Keratinocyte (primary cell): Measurements from ENCODE around the gene DSCAML1. TPM values are rescaled to one million over a fixed set of nuclear protein-coding genes. Genes with fewer than 3 reads are reported as not detected.

Experiments
- DNase-seq: peaks from one replicate; pipeline ENCODE4 v3.0.0-alpha.2; 2011; ENCODE audit warnings: low read depth, missing footprints, low spot score
- FAIRE-seq: peaks from 2 replicates; lab custom pipeline; 2011; peaks lifted over from hg19 to GRCh38; lab: Jason Lieb, UNC
- H2AFZ ChIP-seq: 2 replicates; pipeline ENCODE4 v1.6.0; 2012; ENCODE audit warnings: low read length, control low read depth, inconsistent platforms; ENCODE audit not compliant: control insufficient read depth
- H3K27ac ChIP-seq: 2 replicates; pipeline ENCODE4 v1.5.1; 2011; ENCODE audit warnings: low read length; ENCODE audit not compliant: control insufficient read depth, insufficient read depth
- H3K27me3 ChIP-seq: 3 replicates; pipeline ENCODE4 v1.6.0; 2011; ENCODE audit warnings: low read length; ENCODE audit not compliant: control insufficient read depth, insufficient read depth; ENCODE audit errors: extremely low read depth
- H3K36me3 ChIP-seq, 2 experiments: 2 replicates in 1 of 2; 3 replicates in 1 of 2; pipeline ENCODE4 v1.5.1; 2011; ENCODE audit warnings: low read length in 2 of 2, mild to moderate bottlenecking in 1 of 2; ENCODE audit not compliant: control insufficient read depth in 2 of 2, insufficient read depth in 2 of 2; ENCODE audit errors: extremely low read depth in 1 of 2
- H3K4me1 ChIP-seq: 3 replicates; pipeline ENCODE4 v1.5.1; 2011; ENCODE audit warnings: low read length; ENCODE audit not compliant: control insufficient read depth, insufficient read depth; ENCODE audit errors: extremely low read depth
- H3K4me2 ChIP-seq: 3 replicates; pipeline ENCODE4 v1.6.0; 2011; ENCODE audit warnings: low read depth, low read length; ENCODE audit not compliant: control insufficient read depth, insufficient read depth; ENCODE audit errors: extremely low read depth
- H3K4me3 ChIP-seq, 3 experiments: fragments of 200-600 bp in 1 of 3; sonication (generic) in 1 of 3; 2 replicates in 2 of 3; 3 replicates in 1 of 3; pipeline ENCODE4 v1.5.1; 2011 to 2016; ENCODE audit warnings: low read length in 3 of 3, mild to moderate bottlenecking in 3 of 3, control low read depth in 2 of 3, inconsistent platforms in 1 of 3, low read depth in 1 of 3, mixed read lengths in 1 of 3, mixed run types in 1 of 3, moderate library complexity in 1 of 3; ENCODE audit not compliant: control insufficient read depth in 2 of 3, insufficient read depth in 2 of 3; ENCODE audit errors: extremely low read depth in 1 of 3
- H3K79me2 ChIP-seq: 2 replicates; pipeline ENCODE4 v1.6.0; 2012; ENCODE audit warnings: low read length; ENCODE audit not compliant: control insufficient read depth, insufficient read depth
- H3K9ac ChIP-seq: 3 replicates; pipeline ENCODE4 v1.6.0; 2011; ENCODE audit warnings: low read length; ENCODE audit not compliant: control insufficient read depth, insufficient read depth; ENCODE audit errors: extremely low read depth
- H3K9me1 ChIP-seq: 3 replicates; pipeline ENCODE4 v1.6.0; 2011; ENCODE audit warnings: low read length; ENCODE audit not compliant: control insufficient read depth, insufficient read depth; ENCODE audit errors: extremely low read depth
- H3K9me3 ChIP-seq: 2 replicates; pipeline ENCODE4 v1.5.1; 2012; ENCODE audit warnings: low read depth, low read length; ENCODE audit not compliant: control insufficient read depth
- H4K20me1 ChIP-seq: 3 replicates; pipeline ENCODE4 v1.6.0; 2011; ENCODE audit warnings: low read length; ENCODE audit not compliant: control insufficient read depth, insufficient read depth; ENCODE audit errors: extremely low read depth
- CTCF ChIP-seq, 3 experiments: IDR thresholded peaks in 1 of 3; conservative IDR thresholded peaks in 1 of 3; optimal IDR thresholded peaks in 1 of 3; 2 replicates in 2 of 3; 3 replicates in 1 of 3; pipeline versions ENCODE3 to v1.5.1; 2011; ENCODE audit warnings: low read length in 3 of 3, mild to moderate bottlenecking in 3 of 3, moderate library complexity in 2 of 3, control low read depth in 1 of 3, inconsistent platforms in 1 of 3; ENCODE audit not compliant: insufficient read depth in 2 of 3; ENCODE audit errors: extremely low read depth in 1 of 3
- EZH2 ChIP-seq: IDR thresholded peaks from one replicate; pipeline ENCODE4 v1.6.1; 2012; ENCODE audit warnings: inconsistent platforms, mild to moderate bottlenecking, low read length, moderate library complexity
- dilution Hi-C: fragments of 300-500 bp; cut with MboI; formaldehyde crosslinking; loops from one replicate; pipeline ENCODE4 v1.7.0; 2020; ENCODE audit warnings: low sequenced_read_pairs; ENCODE audit not compliant: extremely low pct_ligation_motif_present
- polyA plus RNA-seq, 5 experiments: library from polyadenylated mRNA; depleted of rRNA in 3 of 5; stranded (reverse) in 3 of 5; stranded (forward) in 1 of 5; unstranded in 1 of 5; fragments of >200 nt; gene quantifications; 1 replicate in 1 of 5; 2 replicates in 3 of 5; 3 replicates in 1 of 5; pipeline versions ENCODE4 v1.2.1 to v1.2.3, GENCODE V29; 2011 to 2012; ENCODE audit warnings: missing spikeins in 2 of 5, low read depth in 1 of 5, low replicate concordance in 1 of 5

Gene DSCAML1
- polyA plus RNA-seq, 1 donor (not counting 4 experiments of a cell fraction or from before 2014, with no cell fraction given) = not detected

GRCh38 chr11:117671370-117671769, 125.6 kb downstream of the DSCAML1 start:
- Histone ChIP-seq H3K9me1 (no peaks in the 10 kb centered on the region), H3K4me3 (no peak overlapping the region), H3K27ac (no peak overlapping the region), H3K36me3 (no peaks in the 10 kb centered on the region), H4K20me1 (no peaks in the 10 kb centered on the region), H2AFZ (no peak overlapping the region), H3K27me3 (peaks cover 20% of the 10 kb centered on the region), H3K4me1 (no peaks in the 10 kb centered on the region), H3K4me2 (no peak overlapping the region), H3K9me3 (no peaks in the 10 kb centered on the region), H3K79me2 (no peaks in the 10 kb centered on the region), H3K9ac (no peak overlapping the region)
- FAIRE-seq (no peak), DNase-seq (no peak)
- TF ChIP-seq EZH2 (no peak), CTCF (optimal IDR thresholded peaks at IDR 0.05 in 1 of 3, IDR thresholded peaks at IDR 0.05 in 1 of 3, conservative IDR thresholded peaks at IDR 0.05 in 1 of 3; ENCODE audit: extremely low read depth in 1 of 3, insufficient read depth in 2 of 3, low read length in 3 of 3) (no peak)
- dilution Hi-C loops = no loop called here

GRCh38 chr11:117670924-117671323, 126.1 kb downstream of the DSCAML1 start:
- H3K4me1 ChIP-seq = no peaks in the 10 kb centered on the region
- H3K9me1 ChIP-seq = no peaks in the 10 kb centered on the region
- DNase-seq = no peak
- FAIRE-seq = no peak
- no peaks in the 10 kb centered on the region for H3K9me3 ChIP-seq
- no peak overlapping the region for H3K4me2 ChIP-seq
- no peaks in the 10 kb centered on the region for H3K79me2 ChIP-seq
- H3K4me3 ChIP-seq = no peak overlapping the region
- H2AFZ ChIP-seq = no peak overlapping the region
- H3K27me3 ChIP-seq = peaks cover 18% of the 10 kb centered on the region
- TF ChIP-seq EZH2 = no peak
- TF ChIP-seq CTCF (optimal IDR thresholded peaks at IDR 0.05 in 1 of 3, IDR thresholded peaks at IDR 0.05 in 1 of 3, conservative IDR thresholded peaks at IDR 0.05 in 1 of 3; ENCODE audit: extremely low read depth in 1 of 3, insufficient read depth in 2 of 3, low read length in 3 of 3) = no peak
- H4K20me1 ChIP-seq = no peaks in the 10 kb centered on the region
- H3K9ac ChIP-seq = no peak overlapping the region
- H3K36me3 ChIP-seq = no peaks in the 10 kb centered on the region
- dilution Hi-C loops = no loop called here
- no peak overlapping the region for H3K27ac ChIP-seq
